Myocyte (in vitro differentiated cells): ENCODE results near the gene BBOX1. TPM values are rescaled to one million over a fixed set of nuclear protein-coding genes. Genes with fewer than 3 reads are reported as not detected.
"Not testable (repeated sequence)": the region's sequence is repeated elsewhere in the genome, so short reads cannot be mapped to it uniquely, and the experiment has no call there.

Source experiments
- DNase-seq: peaks from one replicate; pipeline ENCODE4 v3.0.0-alpha.2; 2012; ENCODE audit warnings: low read depth
- total RNA-seq: library from RNA; depleted of rRNA; stranded (reverse); fragments of >200 nt; gene quantifications from 2 replicates; pipeline ENCODE4 v1.2.3, GENCODE V29; 2014

BBOX1 gene
- total RNA-seq, 1 donor from 2014 or later: not detected

GRCh38 chr11:27175562-27175961, 134.9 kb downstream of the BBOX1 start:
- DNase-seq: not testable (repeated sequence)

Other genes with a start within 250 kb of the BBOX1 start
- gene FIBIN, start 46.7 kb upstream of the BBOX1 start, total RNA-seq: 4.0 and 12.3 TPM in 2 replicates